Prostate gland (tissue), 2 donors: Measurements from ENCODE around the gene LILRB2.

ENCODE experiments used
- CTCF ChIP-seq, 4 experiments: fragments of 200-600 bp in 2 of 4; fragments of 450-650 bp in 2 of 4; sonication (generic) in 2 of 4; IDR thresholded peaks; 1 replicate in 3 of 4; 2 replicates in 1 of 4; pipeline ENCODE4 v1.5.1; 2016 to 2019; ENCODE audit warnings: antibody characterized with exemption in 4 of 4, mild to moderate bottlenecking in 2 of 4, moderate library complexity in 2 of 4
- POLR2A ChIP-seq: fragments of 450-650 bp; IDR thresholded peaks from one replicate; pipeline ENCODE4 v1.6.1; 2016; ENCODE audit warnings: antibody characterized with exemption, mild to moderate bottlenecking

- TF ChIP-seq CTCF (IDR thresholded peaks at IDR 0.05), result no peak
- TF ChIP-seq POLR2A, result no peak
These were observed 18.8 kb downstream of the LILRB2 start for GRCh38 chr19:54262066-54262465.
